GM23248 (cell line): ENCODE results near the gene KNCN. TPM values are rescaled to one million over a fixed set of nuclear protein-coding genes. Genes with fewer than 3 reads are reported as not detected.

Source experiments
- DNase-seq: peaks from one replicate; pipeline ENCODE4 v3.0.0-alpha.2; 2015
- H2AFZ ChIP-seq: fragments of 200-600 bp; sonication (generic); 2 replicates; pipeline ENCODE4 v1.6.1; 2016; ENCODE audit warnings: antibody characterized with exemption
- H3F3A ChIP-seq: fragments of 200-600 bp; sonication (generic); 2 replicates; pipeline ENCODE4 v1.6.1; 2016; ENCODE audit warnings: mild to moderate bottlenecking, antibody characterized with exemption, mixed run types; ENCODE audit not compliant: insufficient read depth
- H3K27ac ChIP-seq: fragments of 200-600 bp; sonication (generic); 2 replicates; pipeline ENCODE4 v1.5.1; 2016; ENCODE audit warnings: mild to moderate bottlenecking
- H3K27me3 ChIP-seq: fragments of 200-600 bp; sonication (generic); replicated peaks from 2 replicates; pipeline ENCODE4 v1.6.1; 2016; ENCODE audit warnings: mild to moderate bottlenecking; ENCODE audit not compliant: insufficient read depth
- H3K36me3 ChIP-seq: fragments of 200-600 bp; sonication (generic); 2 replicates; pipeline ENCODE4 v1.6.1; 2016; ENCODE audit warnings: low read depth, mild to moderate bottlenecking
- H3K4me1 ChIP-seq: fragments of 200-600 bp; sonication (generic); 2 replicates; pipeline ENCODE4 v1.6.1; 2016; ENCODE audit warnings: mild to moderate bottlenecking; ENCODE audit not compliant: insufficient read depth
- H3K4me2 ChIP-seq: fragments of 200-600 bp; sonication (generic); one replicate; pipeline ENCODE4 v1.6.1; 2016; ENCODE audit warnings: mild to moderate bottlenecking; ENCODE audit not compliant: unreplicated experiment
- H3K4me3 ChIP-seq: fragments of 200-600 bp; sonication (generic); 2 replicates; pipeline ENCODE4 v1.5.1; 2016; ENCODE audit warnings: mild to moderate bottlenecking
- H3K79me2 ChIP-seq: fragments of 200-600 bp; sonication (generic); 2 replicates; pipeline ENCODE4 v1.6.1; 2016; ENCODE audit warnings: mild to moderate bottlenecking; ENCODE audit not compliant: insufficient read depth
- H3K9ac ChIP-seq: fragments of 200-600 bp; sonication (generic); 2 replicates; pipeline ENCODE4 v1.6.1; 2016; ENCODE audit warnings: mild to moderate bottlenecking
- H3K9me2 ChIP-seq: fragments of 200-600 bp; sonication (generic); 2 replicates; pipeline ENCODE4 v1.6.1; 2016; ENCODE audit warnings: mixed run types, mild to moderate bottlenecking, moderate library complexity; ENCODE audit not compliant: insufficient read depth
- H3K9me3 ChIP-seq: fragments of 200-600 bp; sonication (generic); one replicate; pipeline ENCODE4 v1.6.1; 2017; ENCODE audit warnings: low read depth
- H4K20me1 ChIP-seq: fragments of 200-600 bp; sonication (generic); 2 replicates; pipeline ENCODE4 v1.6.0; 2016; ENCODE audit not compliant: insufficient read depth
- EZH2 ChIP-seq: fragments of 200-600 bp; sonication (generic); IDR thresholded peaks from 2 replicates; pipeline ENCODE4 v1.6.1; 2018; ENCODE audit warnings: antibody characterized with exemption, mild to moderate bottlenecking; ENCODE audit not compliant: insufficient read depth, poor library complexity, severe bottlenecking
- EZH2phosphoT487 ChIP-seq: fragments of 200-600 bp; sonication (generic); IDR thresholded peaks from 2 replicates; pipeline ENCODE4 v1.6.1; 2018; ENCODE audit warnings: antibody characterized with exemption, moderate library complexity, mild to moderate bottlenecking, low read depth; ENCODE audit not compliant: insufficient read depth
- WGBS, 2 experiments: methylation state at CpG; one replicate each; pipeline ENCODE4 v1.1.6; 2015 to 2017; ENCODE audit warnings: low lambda C conversion rate in 2 of 2, low coverage in 1 of 2; ENCODE audit errors: missing lambda C conversion rate in 2 of 2; 5-methylcytosine and 5-hydroxymethylcytosine counted together
- in situ Hi-C: fragments of 300-500 bp; cut with MboI; formaldehyde crosslinking; loops from 2 replicates; pipeline ENCODE4 v1.15.0; 2020
- polyA plus RNA-seq: library from polyadenylated mRNA; unstranded; fragments of >200 nt; fragmentation: Nextera tagmentation; extraction: Ambion mirVana; gene quantifications from 2 replicates; pipeline ENCODE4 v1.2.1, GENCODE V29; 2016
- total RNA-seq: library from RNA; depleted of rRNA; stranded (reverse); fragments of >200 nt; shearing (Covaris generic); gene quantifications from 2 replicates; pipeline ENCODE4 v1.2.3, GENCODE V29; 2014

The KNCN gene
- total and polyA plus RNA-seq, 2 experiments from 2014 or later = not detected

DNA sequence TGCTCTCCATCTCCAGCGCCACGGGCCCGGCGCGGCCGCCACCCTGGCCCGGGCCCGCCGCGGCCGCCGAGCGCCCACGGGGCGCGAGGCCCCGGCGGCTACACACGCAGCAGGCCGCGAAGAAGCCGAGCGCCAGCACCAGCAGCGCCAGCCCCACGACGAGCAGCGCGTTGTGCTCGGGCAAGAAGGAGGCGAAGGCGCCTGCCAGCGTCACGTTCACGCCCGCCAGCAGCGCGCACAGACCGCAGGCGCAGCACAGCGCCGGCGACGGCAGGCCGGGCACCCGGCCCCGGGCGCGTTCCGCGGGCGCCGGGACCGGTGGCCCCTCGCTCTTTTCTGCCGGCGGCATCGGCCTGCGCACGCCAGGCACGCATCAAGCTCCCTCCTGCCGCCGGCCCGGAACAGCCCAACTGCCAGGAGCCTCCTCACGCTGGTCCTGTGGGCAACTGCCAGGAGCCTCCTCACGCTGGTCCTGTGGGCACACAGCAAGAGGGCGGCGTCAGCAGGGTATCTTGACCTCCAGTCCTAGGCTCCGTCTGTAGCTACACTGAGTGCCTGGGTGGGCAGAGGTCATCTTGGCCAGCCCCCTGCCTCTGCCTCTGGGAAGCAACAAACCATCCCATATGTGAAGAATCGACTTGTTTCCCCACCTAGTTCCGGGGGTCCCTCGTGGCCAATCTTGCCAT is 18.1 kb downstream of the KNCN start:
- H3K27ac ChIP-seq = no peak overlapping the region
- no peaks in the 10 kb centered on the region for H3K79me2 ChIP-seq
- in situ Hi-C loops = no loop called here
- no peaks in the 10 kb centered on the region for H3K36me3 ChIP-seq
- H3K4me2 ChIP-seq = no peak overlapping the region
- H3K9me3 ChIP-seq = no peaks in the 10 kb centered on the region
- H2AFZ ChIP-seq = peak overlapping the region; percentile 84
- no peaks in the 10 kb centered on the region for H3K9me2 ChIP-seq
- no peaks in the 10 kb centered on the region for H3K4me1 ChIP-seq
- H4K20me1 ChIP-seq = no peaks in the 10 kb centered on the region
- H3K4me3 ChIP-seq = peak overlapping the region; percentile 61
- peak overlapping the region; percentile 63 for H3K9ac ChIP-seq
- peak; percentile 74 for DNase-seq
- WGBS, 2 experiments = 4% methylated on average over 57 to 63 of the region's 71 CpGs
- H3F3A ChIP-seq = 0 out of 2 replicates have a peak, but pooled peaks cover 6% of the 10 kb centered on the region
- H3K27me3 ChIP-seq = peaks cover 19% of the 10 kb centered on the region
- TF ChIP-seq EZH2phosphoT487 = no peak
- no peak for TF ChIP-seq EZH2

DNA sequence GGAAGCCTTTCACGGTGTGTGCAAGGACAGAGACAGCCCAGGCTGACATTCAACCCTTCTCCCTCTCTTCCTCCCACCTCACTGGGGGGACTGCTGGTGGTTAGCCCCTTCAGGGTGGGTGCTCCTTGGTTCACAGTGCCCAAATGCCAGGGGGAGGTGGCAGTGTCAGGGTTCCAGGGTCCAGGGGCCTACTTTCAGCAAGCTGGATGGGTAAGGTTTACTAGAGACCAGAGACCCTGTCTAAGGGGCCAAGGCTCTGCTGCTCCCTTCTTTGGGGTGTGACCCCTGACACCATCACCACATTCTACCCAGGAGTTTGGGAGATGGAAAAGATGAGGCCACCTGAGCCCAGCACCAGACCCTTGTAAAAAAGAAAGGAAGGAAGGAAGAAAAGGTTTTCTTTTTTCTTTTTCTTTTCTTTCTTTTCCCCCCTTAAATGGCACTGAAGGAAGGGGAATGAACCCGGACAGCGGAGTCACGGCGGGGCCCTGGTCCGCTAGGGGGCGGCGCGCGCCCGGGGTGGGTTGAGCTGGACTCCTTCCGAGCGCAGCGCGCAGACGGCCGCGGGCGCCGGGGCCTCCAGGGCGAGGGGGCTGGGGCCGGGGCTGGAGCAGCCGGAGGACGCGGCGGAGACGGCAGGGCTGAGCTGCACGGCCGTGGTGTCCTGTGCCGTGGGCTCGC is 18.8 kb downstream of the KNCN start:
- no peaks in the 10 kb centered on the region for H3K9me3 ChIP-seq
- peaks cover 19% of the 10 kb centered on the region for H3K27me3 ChIP-seq
- no peaks in the 10 kb centered on the region for H3K4me1 ChIP-seq
- H3K9ac ChIP-seq = peak overlapping the region; percentile 63; the same call in 1 of the 2 replicates
- in situ Hi-C loops = no loop called here
- peak; percentile 79 for DNase-seq
- no peaks in the 10 kb centered on the region for H3K79me2 ChIP-seq
- peak overlapping the region; percentile 61 for H3K4me3 ChIP-seq
- H3K27ac ChIP-seq = no peak overlapping the region
- no peak overlapping the region; the same call in 1 of the 2 replicates for H2AFZ ChIP-seq
- H3K36me3 ChIP-seq = no peaks in the 10 kb centered on the region
- H4K20me1 ChIP-seq = no peaks in the 10 kb centered on the region
- no peak for TF ChIP-seq EZH2
- no peak for TF ChIP-seq EZH2phosphoT487
- H3K4me2 ChIP-seq = no peak overlapping the region
- no peaks in the 10 kb centered on the region for H3K9me2 ChIP-seq
- 0 out of 2 replicates have a peak, but pooled peaks cover 6% of the 10 kb centered on the region for H3F3A ChIP-seq
- WGBS, 2 experiments = 4 to 5% methylated on average over 12 to 21 of the region's 31 CpGs

- no peaks in the 10 kb centered on the region for H3K9me3 ChIP-seq
- no peaks in the 10 kb centered on the region for H4K20me1 ChIP-seq
- no peaks in the 10 kb centered on the region for H3K4me1 ChIP-seq
- in situ Hi-C loops = no loop called here
- H3K27me3 ChIP-seq = peaks cover 17% of the 10 kb centered on the region
- 0 out of 2 replicates have a peak, but pooled peaks cover 6% of the 10 kb centered on the region for H3F3A ChIP-seq
- TF ChIP-seq EZH2 (no peak), EZH2phosphoT487 (no peak)
- no peak overlapping the region for H3K4me2 ChIP-seq
- no peak overlapping the region for H3K9ac ChIP-seq
- no peaks in the 10 kb centered on the region for H3K9me2 ChIP-seq
- no peaks in the 10 kb centered on the region for H3K36me3 ChIP-seq
- no peak overlapping the region for H3K4me3 ChIP-seq
- H2AFZ ChIP-seq = no peak overlapping the region
- DNase-seq = no peak
- 73 to 77% methylated on average over 3 of the region's 3 CpGs for WGBS, 2 experiments
- no peaks in the 10 kb centered on the region for H3K79me2 ChIP-seq
- no peak overlapping the region for H3K27ac ChIP-seq
Measured at GRCh38 chr1:46532095-46532494, 19.4 kb downstream of the KNCN start.

- Histone ChIP-seq H3K36me3 (no peaks in the 10 kb centered on the region), H3K79me2 (no peaks in the 10 kb centered on the region), H3K9me2 (no peaks in the 10 kb centered on the region), H3K4me1 (no peaks in the 10 kb centered on the region), H3K4me3 (no peak overlapping the region), H4K20me1 (no peaks in the 10 kb centered on the region), H3K4me2 (no peak overlapping the region), H2AFZ (no peak overlapping the region), H3K27me3 (peaks cover 11% of the 10 kb centered on the region; the same call in 1 of the 2 replicates), H3F3A (0 out of 2 replicates have a peak, but pooled peaks cover 6% of the 10 kb centered on the region), H3K27ac (no peak overlapping the region), H3K9ac (no peak overlapping the region), H3K9me3 (no peaks in the 10 kb centered on the region)
- TF ChIP-seq EZH2 = no peak
- no peak for TF ChIP-seq EZH2phosphoT487
- in situ Hi-C loops = no loop called here
- 64% methylated on average over 6 of the region's 6 CpGs for WGBS, 2 experiments
- DNase-seq = peak; percentile 24
Measured at GRCh38 chr1:46530791-46531409, 20.5 kb downstream of the KNCN start.
